Measurements from ENCODE around the gene CNBP. TPM values are rescaled to one million over a fixed set of nuclear protein-coding genes. Genes with fewer than 3 reads are reported as not detected.

CNBP gene
- total and polyA plus RNA-seq, 4 donors = 292 to 390 (median 327) TPM

GRCh38 chr3:129230311-129231019 is 46.8 kb upstream of the CNBP start:
- no peaks in the 10 kb centered on the region for H3K27me3 ChIP-seq (ENCODE audit: control insufficient read depth in 3 of 3, insufficient read depth in 3 of 3, low read length in 2 of 3)
- no peak overlapping the region for H3K4me3 ChIP-seq
- TF ChIP-seq CTCF (IDR thresholded peaks at IDR 0.05; ENCODE audit: control extremely low read depth, extremely low read depth) = no peak
- DNase-seq (no peak), ATAC-seq (ENCODE audit: insufficient read depth, low FRiP score) (peak; percentile 65)
- H3K36me3 ChIP-seq (ENCODE audit: control insufficient read depth in 4 of 4, insufficient read depth in 4 of 4, low read length in 4 of 4) = no peaks in the 10 kb centered on the region
- H3K9ac ChIP-seq (ENCODE audit: insufficient read depth in 1 of 2, low read length in 2 of 2) = no peak overlapping the region
- no peaks in the 10 kb centered on the region for H3K9me3 ChIP-seq (ENCODE audit: control insufficient read depth in 4 of 4, insufficient read depth in 3 of 4, low read length in 3 of 4)
- WGBS, 2 donors = 30 to 52% methylated on average over 7 of the region's 7 CpGs
- peaks cover 0 to 19% (median 12%) of the 10 kb centered on the region in 5 donors for H3K4me1 ChIP-seq (ENCODE audit: control insufficient read depth in 5 of 5, insufficient read depth in 5 of 5, low read length in 5 of 5)
- H3K27ac ChIP-seq (ENCODE audit: low read depth in 1 of 2, low read length in 1 of 2) = peak overlapping the region; percentile 61 to 73

GRCh38 chr3:129228891-129229585 is 45.3 kb upstream of the CNBP start:
- TF ChIP-seq CTCF (IDR thresholded peaks at IDR 0.05; ENCODE audit: control extremely low read depth, extremely low read depth) = no peak
- H3K9me3 ChIP-seq (ENCODE audit: control insufficient read depth in 4 of 4, insufficient read depth in 3 of 4, low read length in 3 of 4) = no peaks in the 10 kb centered on the region
- ATAC-seq (ENCODE audit: insufficient read depth, low FRiP score) (no peak), DNase-seq (peak; percentile 61 to 66 (median 65))
- 42 to 53% methylated on average over 11 of the region's 11 CpGs for WGBS, 2 donors
- no peaks in the 10 kb centered on the region for H3K36me3 ChIP-seq (ENCODE audit: control insufficient read depth in 4 of 4, insufficient read depth in 4 of 4, low read length in 4 of 4)
- no peak overlapping the region for H3K9ac ChIP-seq (ENCODE audit: insufficient read depth in 1 of 2, low read length in 2 of 2)
- H3K27ac ChIP-seq (ENCODE audit: low read depth in 1 of 2, low read length in 1 of 2) = peak overlapping the region; percentile 5 to 90
- H3K27me3 ChIP-seq (ENCODE audit: control insufficient read depth in 3 of 3, insufficient read depth in 3 of 3, low read length in 2 of 3) = no peaks in the 10 kb centered on the region
- peaks cover 4 to 29% (median 14%) of the 10 kb centered on the region in 5 donors for H3K4me1 ChIP-seq (ENCODE audit: control insufficient read depth in 5 of 5, insufficient read depth in 5 of 5, low read length in 5 of 5)
- H3K4me3 ChIP-seq = no peak overlapping the region

- TF ChIP-seq CTCF (IDR thresholded peaks at IDR 0.05; ENCODE audit: control extremely low read depth, extremely low read depth) = no peak
- no peaks in the 10 kb centered on the region for H3K36me3 ChIP-seq (ENCODE audit: control insufficient read depth in 4 of 4, insufficient read depth in 4 of 4, low read length in 4 of 4)
- peak overlapping the region; percentile 49 to 58 for H3K27ac ChIP-seq (ENCODE audit: low read depth in 1 of 2, low read length in 1 of 2)
- peaks cover 4 to 29% (median 14%) of the 10 kb centered on the region in 5 donors for H3K4me1 ChIP-seq (ENCODE audit: control insufficient read depth in 5 of 5, insufficient read depth in 5 of 5, low read length in 5 of 5)
- H3K27me3 ChIP-seq (ENCODE audit: control insufficient read depth in 3 of 3, insufficient read depth in 3 of 3, low read length in 2 of 3) = no peaks in the 10 kb centered on the region
- H3K4me3 ChIP-seq = no peak overlapping the region
- WGBS, 2 donors = 49 to 66% methylated on average over 6 of the region's 6 CpGs
- H3K9me3 ChIP-seq (ENCODE audit: control insufficient read depth in 4 of 4, insufficient read depth in 3 of 4, low read length in 3 of 4) = no peaks in the 10 kb centered on the region
- ATAC-seq (ENCODE audit: insufficient read depth, low FRiP score) = peak; percentile 30
- DNase-seq = no peak
- H3K9ac ChIP-seq (ENCODE audit: insufficient read depth in 1 of 2, low read length in 2 of 2) = no peak overlapping the region
Measured at GRCh38 chr3:129226374-129226773, 42.7 kb upstream of the CNBP start.
